RWPE2 (cell line): ENCODE results near the gene HDAC4.
A peak's percentile ranks its signal among the peaks of the same experiment; 100 is the strongest.

Experiments
- ATAC-seq: fragments of 200-7000 bp; cut with Tn5 transposase; 3 replicates; pipeline ENCODE4 v1.9.1; 2021; ENCODE audit warnings: low read depth
- DNase-seq: peaks from one replicate; pipeline ENCODE4 v3.0.0-alpha.2; 2020; ENCODE audit warnings: low spot score
- H3K27ac ChIP-seq: fragments of 450-650 bp; 2 replicates; pipeline ENCODE4 v1.5.1; 2017; ENCODE audit warnings: mild to moderate bottlenecking; ENCODE audit not compliant: poor library complexity, severe bottlenecking
- H3K27me3 ChIP-seq: fragments of 250-450 bp; sonication (Bioruptor Pico); 2 replicates; pipeline ENCODE4 v1.5.1; 2021; ENCODE audit warnings: mild to moderate bottlenecking, moderate library complexity; ENCODE audit not compliant: insufficient read depth, poor library complexity, severe bottlenecking
- H3K36me3 ChIP-seq: fragments of 250-450 bp; sonication (Bioruptor Pico); 2 replicates; pipeline ENCODE4 v1.5.1; 2020; ENCODE audit warnings: low read depth, mild to moderate bottlenecking, moderate library complexity
- H3K4me1 ChIP-seq: fragments of 250-450 bp; sonication (Bioruptor Pico); 2 replicates; pipeline ENCODE4 v1.5.1; 2021; ENCODE audit warnings: mild to moderate bottlenecking, moderate library complexity; ENCODE audit not compliant: insufficient read depth, poor library complexity, severe bottlenecking
- H3K4me3 ChIP-seq: fragments of 250-450 bp; sonication (Bioruptor Pico); 2 replicates; pipeline ENCODE4 v1.5.1; 2021; ENCODE audit warnings: mild to moderate bottlenecking, moderate library complexity; ENCODE audit not compliant: severe bottlenecking
- H3K9me3 ChIP-seq: fragments of 250-450 bp; sonication (Bioruptor Pico); 2 replicates; pipeline ENCODE4 v1.5.1; 2021; ENCODE audit warnings: mild to moderate bottlenecking, moderate library complexity; ENCODE audit not compliant: severe bottlenecking
- CTCF ChIP-seq: fragments of 450-650 bp; IDR thresholded peaks from one replicate; pipeline ENCODE4 v1.5.1; 2017; ENCODE audit warnings: mild to moderate bottlenecking, moderate library complexity; ENCODE audit not compliant: poor library complexity, severe bottlenecking

Gene HDAC4

DNA sequence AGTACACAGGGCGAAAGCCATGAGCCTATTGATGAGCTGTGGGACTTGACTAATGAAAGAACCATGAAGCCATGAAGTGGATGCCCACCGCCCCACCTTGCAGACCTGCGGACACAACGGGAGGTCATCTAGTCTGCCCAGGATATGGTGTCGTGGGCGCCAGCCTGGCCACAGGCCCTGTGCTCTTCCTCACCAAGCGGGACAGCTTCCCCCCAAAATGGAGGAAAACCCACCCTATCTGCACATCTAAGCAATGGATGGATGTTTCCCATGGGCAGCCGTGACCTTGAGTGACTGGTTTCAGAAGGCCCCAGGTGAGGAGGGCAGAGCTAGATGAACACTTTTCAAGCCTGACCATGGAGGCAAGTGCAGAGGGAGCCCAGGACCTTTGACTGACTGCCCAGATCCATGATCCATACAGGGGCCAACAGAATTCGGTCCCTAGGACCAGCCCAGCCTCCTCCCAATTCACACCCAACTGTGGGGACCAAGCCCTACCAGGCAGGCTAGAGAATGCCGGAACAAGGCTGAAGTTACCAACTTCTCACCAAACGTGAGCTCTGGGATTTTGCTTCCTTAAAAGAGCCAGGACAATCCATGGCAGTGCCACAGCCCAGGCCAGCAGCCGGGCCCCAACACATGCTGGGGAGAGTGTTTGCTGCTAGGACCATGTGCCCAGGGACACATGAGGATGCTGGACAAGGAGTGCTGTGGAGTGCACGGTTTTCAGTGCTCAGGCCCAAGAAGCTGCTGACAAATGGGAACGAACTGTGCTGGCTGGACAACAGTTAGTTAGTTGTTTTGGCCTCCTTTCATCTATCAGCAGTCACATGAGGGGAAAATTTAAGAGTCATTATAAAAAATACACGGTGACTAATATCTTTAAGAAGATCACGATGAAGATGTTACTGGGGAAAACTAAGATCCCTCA is 249.4 kb downstream of the HDAC4 start:
- H3K4me3 ChIP-seq, result no peak overlapping the region
- DNase-seq (peak; percentile 37), ATAC-seq (no peak)
- TF ChIP-seq CTCF, result no peak
- H3K36me3 ChIP-seq, result no peaks in the 10 kb centered on the region
- no peak overlapping the region for H3K27ac ChIP-seq
- H3K9me3 ChIP-seq, result no peaks in the 10 kb centered on the region
- H3K4me1 ChIP-seq, result no peaks in the 10 kb centered on the region
- H3K27me3 ChIP-seq, result no peaks in the 10 kb centered on the region

- ATAC-seq, result no peak
- no peak for TF ChIP-seq CTCF
- no peaks in the 10 kb centered on the region for H3K9me3 ChIP-seq
- peak; percentile 11 for DNase-seq
- no peak overlapping the region for H3K4me3 ChIP-seq
- H3K27ac ChIP-seq, result no peak overlapping the region
- H3K4me1 ChIP-seq, result no peaks in the 10 kb centered on the region
- no peaks in the 10 kb centered on the region for H3K27me3 ChIP-seq
- no peaks in the 10 kb centered on the region for H3K36me3 ChIP-seq
Measured at GRCh38 chr2:239150125-239151011, 250.5 kb downstream of the HDAC4 start.

DNA sequence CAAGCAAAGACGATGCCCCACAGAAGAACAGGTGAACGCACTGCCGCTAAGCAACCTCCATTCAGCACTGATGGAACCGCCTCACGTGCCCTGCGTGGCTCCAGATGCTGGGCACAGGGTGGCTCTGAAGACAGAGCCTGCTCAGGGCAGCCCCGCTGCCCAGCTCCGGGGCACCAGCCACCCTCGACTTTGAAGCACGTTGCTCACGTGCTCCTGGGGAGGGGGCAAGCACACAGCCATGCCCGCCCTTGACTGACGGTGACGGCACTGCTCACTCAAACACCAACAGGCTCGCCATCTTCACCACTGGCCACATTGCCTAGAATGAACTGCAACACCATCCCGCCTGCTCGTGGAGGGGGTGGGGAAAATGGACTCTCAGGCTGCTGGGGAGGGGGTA is 251.3 kb downstream of the HDAC4 start:
- Histone ChIP-seq H3K4me1 (no peaks in the 10 kb centered on the region), H3K27ac (no peak overlapping the region), H3K27me3 (no peaks in the 10 kb centered on the region), H3K4me3 (no peak overlapping the region), H3K36me3 (no peaks in the 10 kb centered on the region), H3K9me3 (no peaks in the 10 kb centered on the region)
- TF ChIP-seq CTCF, result no peak
- DNase-seq (peak; percentile 18), ATAC-seq (no peak)

- H3K4me1 ChIP-seq, result no peaks in the 10 kb centered on the region
- ATAC-seq, result no peak
- H3K9me3 ChIP-seq, result no peaks in the 10 kb centered on the region
- H3K4me3 ChIP-seq, result no peak overlapping the region
- DNase-seq, result peak; percentile 34
- H3K27ac ChIP-seq, result no peak overlapping the region
- no peak for TF ChIP-seq CTCF
- peaks cover 3% of the 10 kb centered on the region; the same call in 1 of the 2 replicates for H3K36me3 ChIP-seq
- H3K27me3 ChIP-seq, result no peaks in the 10 kb centered on the region
Measured at GRCh38 chr2:239148495-239149200, 252.2 kb downstream of the HDAC4 start.
